Stimulated activated CD4-positive, alpha-beta T cell treated with anti-CD3 and anti-CD28 coated beads, Interleukin-15, amount 100 ng/mL, for 48 hours (primary cell): ENCODE data around the gene NEK11.
"Not testable (repeated sequence)": the region's sequence is repeated elsewhere in the genome, so short reads cannot be mapped to it uniquely, and the experiment has no call there.

Experiments used
- DNase-seq, 2 donors: peaks; one replicate each; pipeline ENCODE4 v3.0.0-alpha.2; 2020; ENCODE audit warnings: low read depth in 2 of 2

NEK11 gene

GRCh38 chr3:131356006-131356595 lies 329.4 kb downstream of the NEK11 start:
- no peak for DNase-seq

GRCh38 chr3:131357275-131357674 lies 330.6 kb downstream of the NEK11 start:
- no peak for DNase-seq

- DNase-seq: no peak
These were observed 333.6 kb downstream of the NEK11 start for GRCh38 chr3:131360191-131360755.

GRCh38 chr3:131361066-131361463 lies 334.4 kb downstream of the NEK11 start:
- DNase-seq: not testable (repeated sequence)

DNA sequence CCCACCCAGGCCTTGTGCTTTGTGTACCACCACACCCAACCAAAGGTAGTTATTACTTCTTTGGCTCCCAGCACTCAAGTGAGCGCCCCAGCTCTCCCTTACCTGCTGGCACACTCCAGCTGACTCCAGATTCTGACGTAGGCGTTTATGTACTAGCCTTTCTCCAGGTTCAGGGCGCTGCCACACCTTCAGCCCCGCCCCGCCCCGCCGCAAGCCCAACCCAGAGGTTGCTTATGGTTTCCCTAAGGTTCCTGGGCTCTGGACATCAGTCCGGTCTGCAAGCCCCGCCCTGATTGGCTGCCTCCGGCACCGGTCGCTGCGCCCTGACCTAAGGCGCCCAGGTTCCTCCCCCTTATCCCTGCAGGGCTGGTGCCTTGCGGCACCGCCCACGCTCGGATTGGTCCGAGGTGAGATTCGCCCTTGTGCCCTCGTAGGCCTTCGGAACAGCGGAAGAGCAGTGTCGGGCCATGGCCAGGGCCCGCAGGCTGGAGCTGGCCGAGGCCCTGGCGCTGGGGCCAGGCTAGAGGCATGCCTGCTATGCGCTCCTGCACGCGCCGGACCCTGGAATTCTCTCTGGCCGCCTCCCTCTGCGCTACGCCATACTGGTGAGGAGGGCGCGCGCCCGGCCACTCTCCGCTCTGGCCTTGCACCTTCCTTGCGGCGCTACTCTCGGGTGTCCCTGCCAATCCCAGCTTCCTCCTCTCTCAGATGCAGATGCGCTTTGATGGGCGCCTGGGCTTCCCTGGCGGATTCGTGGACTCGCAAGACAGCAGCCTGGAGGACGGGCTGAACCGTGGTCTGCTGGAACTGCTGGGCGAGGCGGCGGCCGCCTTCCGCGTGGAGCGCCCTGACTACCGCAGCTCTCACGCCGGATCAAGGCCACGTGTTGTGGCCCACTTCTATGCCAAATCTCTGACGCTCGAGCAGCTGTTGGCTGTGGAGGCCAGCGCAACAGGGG lies 335.1 kb downstream of the NEK11 start:
- no peak for DNase-seq

GRCh38 chr3:131363275-131363674 lies 336.6 kb downstream of the NEK11 start:
- DNase-seq: no peak

DNA sequence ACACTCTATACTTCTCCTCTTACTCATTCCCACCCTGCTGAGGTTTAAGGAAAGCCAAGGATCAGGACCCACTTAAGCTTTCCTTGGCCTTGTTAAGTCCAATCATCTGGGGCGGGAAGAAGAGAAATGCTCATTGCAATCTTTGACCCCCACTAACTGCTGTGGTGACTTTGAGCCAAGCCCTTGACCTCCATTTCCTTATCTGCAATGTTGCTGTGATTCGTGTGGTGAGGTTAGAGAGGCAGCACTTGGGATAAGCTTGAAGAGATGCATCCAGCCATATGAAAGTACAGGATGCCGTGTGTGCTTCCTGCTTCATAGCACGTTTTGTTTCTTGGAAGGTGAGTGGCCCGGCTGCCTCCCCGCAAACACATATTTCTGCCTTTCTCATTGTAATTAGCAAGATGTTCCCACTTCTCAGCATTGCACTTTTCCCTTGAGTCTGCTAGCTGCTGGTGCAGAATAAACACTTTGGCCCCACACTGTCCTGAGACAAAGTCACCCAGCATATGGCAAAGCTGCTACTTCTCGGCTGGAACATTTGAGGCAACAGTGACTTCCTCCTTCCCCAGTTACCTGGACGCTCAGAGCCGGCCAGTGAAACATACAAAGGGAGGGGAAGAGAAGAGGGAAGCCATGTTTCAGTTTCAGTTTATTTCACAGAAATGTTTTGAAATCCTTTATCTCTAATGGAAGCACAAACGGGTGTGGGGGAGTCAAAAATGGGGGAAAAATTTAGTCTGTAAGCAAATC lies 344.4 kb downstream of the NEK11 start:
- no peak for DNase-seq

- DNase-seq: no peak
These were observed 345.0 kb downstream of the NEK11 start for GRCh38 chr3:131371688-131372066.

DNA sequence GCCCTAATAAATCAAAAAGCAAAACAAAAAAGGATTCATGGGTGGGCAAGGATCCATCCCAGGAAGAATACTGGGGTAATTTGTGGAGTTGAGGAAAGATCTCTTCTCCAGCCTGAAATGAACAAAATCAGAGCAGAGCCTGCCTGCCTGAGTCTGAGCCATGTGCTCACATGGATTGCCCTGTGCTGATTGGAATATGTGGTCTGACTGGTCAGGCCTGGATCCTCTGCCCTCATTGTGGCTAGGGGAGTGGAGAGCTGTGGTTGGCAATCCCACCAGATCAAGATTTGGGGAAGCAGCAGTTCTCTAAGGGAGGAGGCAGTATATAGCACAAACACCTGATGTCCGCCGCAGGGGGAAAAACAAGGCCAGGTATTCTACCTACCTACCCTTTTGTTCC lies 348.1 kb downstream of the NEK11 start:
- DNase-seq: no peak

GRCh38 chr3:131380821-131381444 lies 354.3 kb downstream of the NEK11 start:
- DNase-seq: not testable (repeated sequence)

DNA sequence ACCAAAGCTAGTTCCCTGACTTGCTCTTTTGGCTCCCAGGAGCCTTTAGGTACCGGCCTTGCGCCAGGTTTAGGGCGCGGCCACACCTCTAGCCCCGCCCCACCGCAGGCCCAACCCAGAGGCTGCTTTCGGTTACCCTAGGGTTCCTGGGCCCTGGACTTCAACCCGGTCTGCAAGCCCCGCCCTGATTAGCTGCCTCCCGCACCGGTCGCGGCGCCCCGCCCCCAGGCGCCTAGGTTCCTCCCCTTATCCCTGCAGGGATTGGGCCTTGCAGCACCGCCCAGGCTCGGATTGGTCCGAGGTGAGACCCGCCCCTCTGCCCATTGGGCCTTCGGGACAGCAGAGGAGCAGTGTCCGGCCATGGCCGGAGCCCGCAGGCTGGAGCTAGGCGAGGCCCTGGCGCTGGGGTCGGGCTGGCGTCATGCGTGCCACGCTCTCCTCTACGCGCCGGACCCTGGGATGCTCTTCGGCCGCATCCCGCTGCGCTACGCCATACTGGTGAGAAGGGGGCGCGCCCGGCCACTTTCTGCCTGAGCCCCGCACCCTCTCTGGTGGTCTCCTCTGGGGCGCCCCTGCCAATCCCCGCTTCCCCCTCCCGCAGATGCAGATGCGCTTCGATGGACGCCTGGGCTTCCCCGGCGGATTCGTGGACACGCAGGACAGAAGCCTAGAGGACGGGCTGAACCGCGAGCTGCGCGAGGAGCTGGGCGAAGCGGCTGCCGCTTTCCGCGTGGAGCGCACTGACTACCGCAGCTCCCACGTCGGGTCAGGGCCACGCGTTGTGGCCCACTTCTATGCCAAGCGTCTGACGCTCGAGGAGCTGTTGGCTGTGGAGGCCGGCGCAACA lies 355.0 kb downstream of the NEK11 start, which contains the start of gene NUDT16:
Gene NUDT16, plus strand, starts transcription at position 330 of the 847 bp plus-strand sequence. Its CDS starts 31 bp downstream, at position 361.
- DNase-seq: peak; percentile 92 to 97

GRCh38 chr3:131386429-131387165 lies 359.9 kb downstream of the NEK11 start:
- DNase-seq: no peak

DNA sequence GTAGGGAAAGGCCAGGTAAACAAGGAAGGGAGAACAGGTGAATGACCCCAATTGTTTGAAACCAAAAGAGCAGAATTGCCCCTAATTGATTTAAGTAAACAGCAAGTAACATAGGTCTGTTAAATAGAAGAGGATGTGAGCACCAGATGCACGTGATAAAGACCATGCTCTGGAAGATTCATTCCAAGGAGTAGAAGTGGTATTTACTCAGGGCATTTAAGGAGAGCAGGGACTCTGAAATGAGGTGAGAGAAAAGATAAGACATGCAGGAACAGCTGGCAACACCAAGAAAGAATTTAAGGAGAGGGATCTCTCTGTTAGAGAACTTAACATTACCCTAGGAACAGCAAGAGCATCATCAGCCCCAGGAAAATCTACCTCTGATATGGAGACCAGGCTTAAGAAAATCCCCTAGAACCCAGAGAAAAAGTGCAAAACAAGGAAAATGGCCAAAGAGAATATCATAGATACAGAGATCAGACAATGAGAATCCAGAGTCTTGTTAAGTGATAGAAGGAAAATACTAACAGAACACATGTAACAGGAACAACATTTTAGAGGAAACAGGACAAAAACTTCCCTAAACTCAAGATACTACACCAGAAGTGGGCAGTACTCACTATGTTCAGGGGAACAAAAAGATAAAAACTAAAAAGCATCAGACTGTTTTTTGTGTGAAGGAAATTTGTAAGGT lies 361.3 kb downstream of the NEK11 start:
- DNase-seq: no peak

DNA sequence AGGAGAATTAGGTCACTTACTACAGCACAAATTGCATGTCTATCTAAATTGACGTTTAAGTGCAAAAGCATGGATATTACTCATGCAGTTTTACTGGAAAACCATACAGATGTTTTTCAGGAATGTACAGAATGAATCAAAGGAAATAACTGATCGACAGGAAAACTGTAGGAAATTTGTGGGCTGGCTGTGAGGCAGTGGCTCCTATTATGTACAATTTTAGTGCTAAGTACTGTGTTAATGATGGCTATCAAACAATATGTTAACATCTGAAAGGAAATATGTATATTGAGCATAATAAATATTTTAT lies 361.8 kb downstream of the NEK11 start:
- DNase-seq: no peak

DNA sequence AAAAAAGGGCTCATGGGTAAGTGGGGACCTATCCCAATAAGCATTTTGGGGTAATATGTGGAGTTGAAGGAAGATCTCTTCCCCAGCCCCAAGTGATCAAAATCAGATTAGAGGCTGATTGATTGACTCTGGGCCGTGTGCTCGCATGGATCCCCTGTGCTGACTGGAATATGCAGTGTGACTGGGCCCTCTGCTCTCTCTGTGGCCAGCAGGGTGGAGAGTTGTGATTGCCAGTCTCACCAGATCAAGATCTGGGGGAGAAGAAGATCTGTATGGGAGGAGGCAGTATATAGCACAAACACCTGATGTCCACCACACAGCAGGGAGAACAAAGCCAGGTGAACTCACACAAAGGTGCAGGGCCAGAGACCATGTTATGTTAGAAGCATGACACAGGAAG lies 363.7 kb downstream of the NEK11 start:
- DNase-seq: no peak

DNA sequence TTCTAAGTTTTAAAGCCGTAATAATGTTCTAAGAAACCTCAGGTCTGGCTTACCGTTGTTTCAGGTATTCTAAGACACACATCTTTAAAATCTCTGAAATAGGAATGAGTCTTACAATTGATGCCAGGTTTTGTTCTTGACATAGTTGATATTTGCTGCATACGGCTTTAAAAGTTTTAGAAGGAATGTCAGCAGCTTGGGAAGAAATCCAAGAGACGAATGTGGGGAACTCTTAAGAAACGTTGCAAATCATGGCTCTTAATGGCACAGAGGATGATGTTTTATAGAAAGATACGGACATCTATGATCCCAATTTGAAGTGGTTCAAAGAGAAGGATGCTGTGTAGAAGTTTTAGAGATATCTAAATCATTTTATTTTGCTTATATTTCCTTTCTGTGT lies 366.4 kb downstream of the NEK11 start:
- DNase-seq: no peak

- DNase-seq: no peak
These were observed 367.2 kb downstream of the NEK11 start for GRCh38 chr3:131393868-131394267.

DNA sequence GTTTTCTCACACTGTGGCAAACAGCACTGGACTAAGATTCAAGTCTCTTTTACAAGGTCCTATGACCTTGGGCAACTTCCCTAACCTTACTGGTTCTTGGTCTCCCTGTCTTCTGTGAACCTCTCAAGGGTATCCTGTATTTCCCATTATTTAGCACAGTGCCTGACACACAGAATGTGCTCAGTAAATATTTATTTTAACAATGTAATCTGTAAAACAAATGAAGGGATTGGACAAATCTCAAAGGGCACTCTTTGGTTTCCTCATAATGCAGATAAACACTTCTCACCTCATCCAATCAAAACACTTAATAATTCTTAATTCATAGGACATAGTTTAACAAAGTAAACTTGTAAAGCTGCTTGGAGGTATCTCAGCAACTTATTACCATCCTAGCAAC lies 367.7 kb downstream of the NEK11 start:
- DNase-seq: no peak

- no peak for DNase-seq
These were observed 369.5 kb downstream of the NEK11 start for GRCh38 chr3:131396170-131396569.
